GM19395 (cell line): ENCODE data around the gene VIT.

Experiments used
- ATAC-seq: cut with Tn5 transposase; IDR thresholded peaks from one replicate; pipeline ENCODE4 v1.9.1; 2021; ENCODE audit warnings: mild to moderate bottlenecking, moderate library complexity; ENCODE audit not compliant: unreplicated experiment

The VIT gene

DNA sequence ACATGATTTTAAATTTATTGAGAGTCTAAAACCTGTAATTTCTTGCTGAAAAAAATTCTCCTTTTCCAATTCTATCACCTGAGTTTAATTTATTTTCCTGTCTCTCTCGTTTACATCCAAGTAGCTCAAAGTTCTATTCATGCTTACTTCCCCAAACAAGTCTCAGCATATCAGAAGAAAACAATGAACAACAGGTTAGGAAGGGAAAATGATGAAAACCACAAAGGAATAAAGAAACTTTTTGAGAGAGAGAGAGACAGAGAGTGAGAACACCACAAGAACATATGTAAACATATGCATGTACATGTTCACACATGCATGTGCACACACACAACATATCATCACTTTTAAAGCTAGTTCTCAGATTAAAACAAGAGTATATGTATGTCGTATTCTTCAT, 157.7 kb downstream of the VIT start:
- ATAC-seq, result no peak

GRCh38 chr2:36855429-36855828, 158.9 kb downstream of the VIT start:
- no peak for ATAC-seq

GRCh38 chr2:36857713-36858112, 161.2 kb downstream of the VIT start:
- no peak for ATAC-seq

- ATAC-seq, result peak; percentile 67
These were observed 162.3 kb downstream of the VIT start for GRCh38 chr2:36858551-36859365.

DNA sequence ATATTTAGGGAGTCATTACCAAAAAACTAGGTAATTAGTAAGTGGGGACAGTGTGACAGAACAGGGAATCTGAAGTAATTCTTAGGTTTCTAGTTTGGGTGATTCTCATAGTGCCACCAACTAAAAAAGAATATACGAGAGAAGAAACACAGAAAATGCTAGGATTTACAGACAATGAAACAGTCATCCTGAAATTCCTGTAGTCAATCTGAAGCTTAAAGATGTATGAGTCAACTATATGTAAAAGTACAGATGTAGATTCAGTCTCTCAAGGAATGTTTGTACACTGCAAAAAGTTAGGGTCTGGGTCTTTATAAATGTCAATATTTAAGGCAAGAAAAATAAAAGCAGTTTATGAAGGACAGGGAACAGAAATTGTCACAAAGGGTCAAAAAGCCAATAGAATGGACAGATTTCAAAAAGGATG, 162.9 kb downstream of the VIT start:
- ATAC-seq, result no peak

GRCh38 chr2:36861896-36862295, 165.4 kb downstream of the VIT start:
- no peak for ATAC-seq
